Measurements from ENCODE around the gene KPNA1. TPM values are rescaled to one million over a fixed set of nuclear protein-coding genes. Genes with fewer than 3 reads are reported as not detected.
A peak's percentile ranks its signal among the peaks of the same experiment; 100 is the strongest.

KPNA1 gene
- total and polyA plus RNA-seq, 2 experiments from 2014 or later = 34.0 to 62.6 TPM

DNA sequence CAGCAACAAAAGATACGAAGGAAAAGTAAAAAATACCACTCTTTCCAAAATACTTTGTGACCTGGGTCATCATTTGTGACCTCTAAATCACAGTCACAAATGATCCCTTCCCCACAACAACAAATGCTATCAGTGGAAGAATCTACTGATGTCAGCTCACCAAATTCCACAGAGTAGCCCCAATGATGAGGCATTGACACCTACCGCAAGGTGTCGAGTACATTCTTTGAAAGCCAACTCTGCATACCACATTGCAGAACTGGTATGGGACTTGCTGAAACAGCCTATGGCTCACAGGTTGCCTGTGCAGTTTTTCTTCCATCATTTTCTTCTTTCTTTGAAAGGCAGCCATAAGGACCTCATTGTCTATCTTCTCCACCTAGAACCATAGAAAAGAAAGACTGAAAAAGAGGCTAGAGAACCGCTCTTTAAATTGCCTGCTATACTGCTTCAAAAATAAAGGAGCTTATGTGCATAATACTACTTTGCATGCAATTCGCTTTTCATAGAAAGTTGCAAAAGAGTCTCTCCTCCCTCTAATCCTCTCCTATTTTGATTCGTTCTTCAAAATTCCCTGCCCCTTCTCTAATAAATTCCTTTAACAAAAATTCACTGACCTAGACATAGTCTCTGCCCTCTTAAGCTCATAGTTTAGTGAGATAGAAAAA lies 21.4 kb upstream of the KPNA1 start:
- in situ Hi-C loops (cut with MboI) = no loop called here
- Histone ChIP-seq H3K27ac (no peak overlapping the region), H2AFZ (no peak overlapping the region), H3K9me2 (ENCODE audit: insufficient read depth) (no peaks in the 10 kb centered on the region), H3K36me3 (ENCODE audit: low read depth) (peaks cover 10% of the 10 kb centered on the region; the same call in 1 of the 2 replicates), H3K4me2 (ENCODE audit: unreplicated experiment) (no peak overlapping the region), H3K79me2 (ENCODE audit: insufficient read depth) (no peaks in the 10 kb centered on the region), H3K9me3 (ENCODE audit: low read depth) (no peaks in the 10 kb centered on the region), H3K4me3 (no peak overlapping the region), H3F3A (ENCODE audit: insufficient read depth) (peaks cover 27% of the 10 kb centered on the region), H3K27me3 (replicated peaks; ENCODE audit: insufficient read depth) (no peaks in the 10 kb centered on the region), H3K4me1 (ENCODE audit: insufficient read depth) (peaks cover 14% of the 10 kb centered on the region), H3K9ac (no peak overlapping the region), H4K20me1 (ENCODE audit: insufficient read depth) (no peaks in the 10 kb centered on the region)
- WGBS, 2 experiments (ENCODE audit: low coverage in 1 of 2, low lambda C conversion rate in 2 of 2, missing lambda C conversion rate in 2 of 2) = 86 to 88% methylated on average over 6 of the region's 6 CpGs
- TF ChIP-seq EZH2 (IDR thresholded peaks at IDR 0.05; ENCODE audit: insufficient read depth, poor library complexity, severe bottlenecking) = no peak
- TF ChIP-seq EZH2phosphoT487 (IDR thresholded peaks at IDR 0.05; ENCODE audit: insufficient read depth, low read depth) = no peak
- no peak for DNase-seq

- H3K4me2 ChIP-seq (ENCODE audit: unreplicated experiment) = peak overlapping the region; percentile 15
- no peaks in the 10 kb centered on the region for H3K27me3 ChIP-seq (replicated peaks; ENCODE audit: insufficient read depth)
- peaks cover 27% of the 10 kb centered on the region for H3F3A ChIP-seq (ENCODE audit: insufficient read depth)
- H3K4me1 ChIP-seq (ENCODE audit: insufficient read depth) = peaks cover 14% of the 10 kb centered on the region
- H3K27ac ChIP-seq = peak overlapping the region; percentile 25; the same call in 1 of the 2 replicates
- H3K9me3 ChIP-seq (ENCODE audit: low read depth) = no peaks in the 10 kb centered on the region
- H3K36me3 ChIP-seq (ENCODE audit: low read depth) = peaks cover 11% of the 10 kb centered on the region; the same call in 1 of the 2 replicates
- H3K9me2 ChIP-seq (ENCODE audit: insufficient read depth) = no peaks in the 10 kb centered on the region
- no peak overlapping the region for H3K9ac ChIP-seq
- H3K79me2 ChIP-seq (ENCODE audit: insufficient read depth) = no peaks in the 10 kb centered on the region
- H3K4me3 ChIP-seq = no peak overlapping the region
- no peak overlapping the region for H2AFZ ChIP-seq
- in situ Hi-C loops (cut with MboI) = no loop called here
- no peak for TF ChIP-seq EZH2 (IDR thresholded peaks at IDR 0.05; ENCODE audit: insufficient read depth, poor library complexity, severe bottlenecking)
- no peak for TF ChIP-seq EZH2phosphoT487 (IDR thresholded peaks at IDR 0.05; ENCODE audit: insufficient read depth, low read depth)
- peak; percentile 93 for DNase-seq
- no peaks in the 10 kb centered on the region for H4K20me1 ChIP-seq (ENCODE audit: insufficient read depth)
- 7 to 11% methylated on average over 1 of the region's 1 CpG for WGBS, 2 experiments (ENCODE audit: low coverage in 1 of 2, low lambda C conversion rate in 2 of 2, missing lambda C conversion rate in 2 of 2)
Measured at GRCh38 chr3:122533931-122534334, 19.2 kb upstream of the KPNA1 start.

DNA sequence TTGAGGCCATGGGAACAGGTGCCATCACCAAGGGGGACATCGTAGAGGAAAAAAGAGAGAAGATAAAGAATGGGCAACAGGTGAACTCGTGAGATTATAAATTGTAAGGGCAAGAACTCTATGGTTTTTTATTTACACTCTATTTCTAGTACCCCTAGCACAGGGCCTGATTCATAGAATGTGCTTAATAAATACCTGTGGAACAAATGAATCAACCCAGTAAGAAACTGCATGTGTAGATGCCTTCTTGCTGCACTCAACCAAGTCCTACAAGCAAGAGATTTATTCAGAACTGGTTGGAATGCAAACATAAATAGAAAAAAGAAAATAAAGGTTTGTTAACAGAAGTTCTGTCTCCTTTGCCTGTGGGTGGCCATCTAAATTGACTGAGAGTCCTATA lies 18.7 kb upstream of the KPNA1 start:
- no peak overlapping the region for H3K4me3 ChIP-seq
- H3K4me2 ChIP-seq (ENCODE audit: unreplicated experiment) = peak overlapping the region; percentile 15
- peaks cover 27% of the 10 kb centered on the region for H3F3A ChIP-seq (ENCODE audit: insufficient read depth)
- H3K79me2 ChIP-seq (ENCODE audit: insufficient read depth) = no peaks in the 10 kb centered on the region
- no peaks in the 10 kb centered on the region for H3K9me3 ChIP-seq (ENCODE audit: low read depth)
- DNase-seq = peak; percentile 18
- in situ Hi-C loops (cut with MboI) = no loop called here
- 87 to 93% methylated on average over 2 of the region's 2 CpGs for WGBS, 2 experiments (ENCODE audit: low coverage in 1 of 2, low lambda C conversion rate in 2 of 2, missing lambda C conversion rate in 2 of 2)
- no peaks in the 10 kb centered on the region for H3K9me2 ChIP-seq (ENCODE audit: insufficient read depth)
- no peak for TF ChIP-seq EZH2 (IDR thresholded peaks at IDR 0.05; ENCODE audit: insufficient read depth, poor library complexity, severe bottlenecking)
- no peak for TF ChIP-seq EZH2phosphoT487 (IDR thresholded peaks at IDR 0.05; ENCODE audit: insufficient read depth, low read depth)
- peak overlapping the region; percentile 25; the same call in 1 of the 2 replicates for H3K27ac ChIP-seq
- H2AFZ ChIP-seq = no peak overlapping the region
- H3K9ac ChIP-seq = no peak overlapping the region
- peaks cover 14% of the 10 kb centered on the region for H3K4me1 ChIP-seq (ENCODE audit: insufficient read depth)
- peaks cover 11% of the 10 kb centered on the region; the same call in 1 of the 2 replicates for H3K36me3 ChIP-seq (ENCODE audit: low read depth)
- no peaks in the 10 kb centered on the region for H4K20me1 ChIP-seq (ENCODE audit: insufficient read depth)
- H3K27me3 ChIP-seq (replicated peaks; ENCODE audit: insufficient read depth) = no peaks in the 10 kb centered on the region

DNA sequence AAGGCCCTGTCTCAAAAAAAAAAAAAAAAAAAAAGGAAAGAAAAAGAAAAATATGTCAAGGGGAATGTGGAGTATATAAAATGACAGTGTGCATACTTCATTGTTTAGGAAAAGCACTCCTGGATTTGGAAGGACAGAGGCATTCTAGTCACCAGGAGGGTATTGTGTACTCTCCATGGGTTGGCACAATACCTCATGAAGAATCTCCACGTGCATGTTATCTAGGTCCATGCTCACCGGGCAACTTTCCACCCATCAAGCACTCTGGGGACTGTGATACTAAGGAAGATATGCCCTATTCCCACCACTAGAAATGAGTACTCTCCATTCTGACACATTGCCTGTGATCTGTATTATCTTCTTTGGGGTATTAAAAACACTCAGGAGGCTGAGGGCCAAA lies 15.4 kb upstream of the KPNA1 start:
- H4K20me1 ChIP-seq (ENCODE audit: insufficient read depth) = no peaks in the 10 kb centered on the region
- H3K36me3 ChIP-seq (ENCODE audit: low read depth) = peaks cover 11% of the 10 kb centered on the region; the same call in 1 of the 2 replicates
- no peak overlapping the region for H3K27ac ChIP-seq
- in situ Hi-C loops (cut with MboI) = no loop called here
- no peaks in the 10 kb centered on the region for H3K9me3 ChIP-seq (ENCODE audit: low read depth)
- peaks cover 14% of the 10 kb centered on the region for H3K4me1 ChIP-seq (ENCODE audit: insufficient read depth)
- H3K4me3 ChIP-seq = no peak overlapping the region
- 53 to 57% methylated on average over 2 of the region's 2 CpGs for WGBS, 2 experiments (ENCODE audit: low coverage in 1 of 2, low lambda C conversion rate in 2 of 2, missing lambda C conversion rate in 2 of 2)
- H3K27me3 ChIP-seq (replicated peaks; ENCODE audit: insufficient read depth) = no peaks in the 10 kb centered on the region
- peaks cover 27% of the 10 kb centered on the region for H3F3A ChIP-seq (ENCODE audit: insufficient read depth)
- no peaks in the 10 kb centered on the region for H3K9me2 ChIP-seq (ENCODE audit: insufficient read depth)
- no peak for TF ChIP-seq EZH2 (IDR thresholded peaks at IDR 0.05; ENCODE audit: insufficient read depth, poor library complexity, severe bottlenecking)
- TF ChIP-seq EZH2phosphoT487 (IDR thresholded peaks at IDR 0.05; ENCODE audit: insufficient read depth, low read depth) = no peak
- H2AFZ ChIP-seq = no peak overlapping the region
- DNase-seq = no peak
- H3K79me2 ChIP-seq (ENCODE audit: insufficient read depth) = no peaks in the 10 kb centered on the region
- H3K4me2 ChIP-seq (ENCODE audit: unreplicated experiment) = no peak overlapping the region
- no peak overlapping the region for H3K9ac ChIP-seq

Data from GM23248 (cell line).